ENCODE measurements around the gene GALNT2.

GRCh38 chr1:230301322-230301721 lies 234.3 kb downstream of the GALNT2 start:
- no peak for TF ChIP-seq CTCF (IDR thresholded peaks at IDR 0.05)
- TF ChIP-seq REST (IDR thresholded peaks at IDR 0.05; ENCODE audit: low read depth, low read length), result no peak
- TF ChIP-seq EZH2phosphoT487 (IDR thresholded peaks at IDR 0.05; ENCODE audit: borderline replicate concordance, low read depth), result no peak
- no peak for TF ChIP-seq RFX5 (IDR thresholded peaks at IDR 0.05; ENCODE audit: low read length)
- no peak for TF ChIP-seq POLR2AphosphoS5 (IDR thresholded peaks at IDR 0.05; ENCODE audit: low read depth, low read length)
- TF ChIP-seq CHD2 (IDR thresholded peaks at IDR 0.05; ENCODE audit: low read length, partially characterized antibody), result no peak
